Endothelial cell of umbilical vein (primary cell): Measurements from ENCODE around the gene ABCA1.

Experiments used
- CTCF ChIP-seq, 2 donors: IDR thresholded peaks; 1 replicate in 1 of 2; 2 replicates in 1 of 2; pipeline ENCODE4 v1.5.1; 2011; ENCODE audit warnings: low read length in 2 of 2, mild to moderate bottlenecking in 2 of 2, moderate library complexity in 2 of 2, control low read depth in 1 of 2, inconsistent platforms in 1 of 2, low read depth in 1 of 2; ENCODE audit not compliant: insufficient read depth in 1 of 2; ENCODE audit errors: extremely low read depth in 1 of 2
- POLR2A ChIP-seq: IDR thresholded peaks from 2 replicates; pipeline ENCODE4 v1.6.1; 2012; ENCODE audit warnings: low read depth, mild to moderate bottlenecking, control low read depth, low read length
- POLR2AphosphoS5 ChIP-seq: IDR thresholded peaks from 2 replicates; pipeline ENCODE4 v1.6.1; 2012; ENCODE audit warnings: low read depth, mild to moderate bottlenecking, control low read depth, low read length, moderate library complexity; ENCODE audit not compliant: insufficient read depth
- TF ChIP-seq, protein P1 (sequence below): IDR thresholded peaks from 2 replicates; pipeline ENCODE4 v1.6.1; 2011; ENCODE audit not compliant: insufficient read depth, insufficient read length

GRCh38 chr9:104738452-104738851 lies 189.5 kb downstream of the ABCA1 start:
- TF ChIP-seq CTCF (IDR thresholded peaks at IDR 0.05; ENCODE audit: extremely low read depth in 1 of 2, insufficient read depth in 1 of 2, low read depth in 1 of 2, low read length in 2 of 2): no peak
- TF ChIP-seq POLR2A: no peak
- no peak for TF ChIP-seq POLR2AphosphoS5
- TF ChIP-seq, protein P1, sequence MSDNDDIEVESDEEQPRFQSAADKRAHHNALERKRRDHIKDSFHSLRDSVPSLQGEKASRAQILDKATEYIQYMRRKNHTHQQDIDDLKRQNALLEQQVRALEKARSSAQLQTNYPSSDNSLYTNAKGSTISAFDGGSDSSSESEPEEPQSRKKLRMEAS: no peak
